PFSK-1 (cell line): ENCODE results near the gene FOXF1.

Experiments
- POLR2AphosphoS5 ChIP-seq: IDR thresholded peaks from 2 replicates; pipeline ENCODE4 v1.6.1; 2012; ENCODE audit warnings: low read depth, mild to moderate bottlenecking, control low read depth, low read length, moderate library complexity
- SIN3A ChIP-seq: IDR thresholded peaks from 2 replicates; pipeline ENCODE4 v1.6.1; 2012; ENCODE audit warnings: mild to moderate bottlenecking, low read length, moderate library complexity, borderline replicate concordance; ENCODE audit not compliant: insufficient read depth

DNA sequence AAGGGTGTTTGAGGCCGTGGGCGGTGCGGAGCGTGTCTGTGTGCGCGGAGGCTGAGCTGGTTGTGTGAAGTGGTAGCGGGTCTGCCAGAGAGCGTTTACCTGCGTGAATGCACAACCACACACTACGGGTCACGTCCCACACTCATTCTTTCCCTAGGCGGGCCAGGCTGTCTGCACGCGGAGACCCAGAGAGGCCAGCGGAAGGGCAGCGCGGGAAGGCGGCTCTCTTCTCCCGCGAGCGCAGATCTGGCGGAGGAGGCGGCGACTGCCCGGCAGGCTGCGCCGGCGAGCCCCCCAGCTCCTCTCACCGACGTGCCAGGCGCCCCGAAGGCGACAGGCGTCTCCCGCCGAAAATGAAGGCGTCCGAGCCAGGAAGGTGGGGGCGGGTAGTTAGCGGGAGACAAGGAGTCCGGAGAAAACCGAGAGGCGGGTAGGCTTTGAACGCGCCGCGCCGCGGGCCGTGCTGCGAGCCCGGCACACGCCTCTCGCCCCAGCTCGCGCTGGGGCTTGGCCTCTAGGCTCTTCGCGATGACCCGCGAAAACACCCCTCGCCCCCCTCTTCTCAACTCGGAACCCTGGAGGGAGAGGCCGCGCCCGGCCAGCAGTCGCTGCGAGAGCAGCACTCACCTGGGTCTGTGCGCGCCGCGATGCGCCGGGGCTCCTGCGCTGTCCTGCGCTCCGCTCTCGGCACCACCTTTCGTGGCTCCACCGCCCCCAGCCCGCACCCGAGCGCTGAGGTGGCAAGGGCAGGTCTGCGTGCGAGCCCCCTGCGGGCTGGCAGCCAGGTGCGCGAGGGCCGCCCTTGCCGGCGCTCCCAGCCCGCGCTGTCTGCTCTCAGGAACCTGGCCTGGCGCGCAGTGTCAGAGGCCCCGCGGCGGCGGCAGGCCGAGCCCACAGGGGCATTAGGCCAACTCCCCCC, 2.0 kb upstream of the FOXF1 start:
- no peak for TF ChIP-seq POLR2AphosphoS5
- TF ChIP-seq SIN3A: no peak
